Astrocyte of the spinal cord (primary cell): ENCODE results near the gene TPP1.
A peak's percentile ranks its signal among the peaks of the same experiment; 100 is the strongest.

Experiments
- DNase-seq: peaks from one replicate; pipeline ENCODE4 v3.0.0; 2011; ENCODE audit warnings: low read depth, low spot score
- H3K4me3 ChIP-seq: 2 replicates; pipeline ENCODE4 v1.5.1; 2011; ENCODE audit warnings: low read depth, mild to moderate bottlenecking, low read length, moderate library complexity
- CTCF ChIP-seq: IDR thresholded peaks from 2 replicates; pipeline ENCODE4 v1.5.1; 2012; ENCODE audit warnings: low read depth, mild to moderate bottlenecking, low read length, inconsistent platforms
- in situ Hi-C: cut with HindIII; loops from 2 replicates; pipeline ENCODE4 v1.10.0; 2017; ENCODE audit warnings: low sequenced_read_pairs

The TPP1 gene

GRCh38 chr11:6607190-6607795, 11.9 kb downstream of the TPP1 start:
- in situ Hi-C loops, result no loop called here
- no peak overlapping the region for H3K4me3 ChIP-seq
- no peak for TF ChIP-seq CTCF
- DNase-seq, result no peak

GRCh38 chr11:6606471-6607189, 12.6 kb downstream of the TPP1 start:
- DNase-seq, result peak; percentile 92
- in situ Hi-C loops, result no loop called here
- H3K4me3 ChIP-seq, result no peak overlapping the region
- no peak for TF ChIP-seq CTCF

- TF ChIP-seq CTCF, result no peak
- in situ Hi-C loops, result no loop called here
- no peak for DNase-seq
- peak overlapping the region; percentile 62 for H3K4me3 ChIP-seq
These were observed 14.4 kb downstream of the TPP1 start for GRCh38 chr11:6604790-6605189.

GRCh38 chr11:6604081-6604626, 15.1 kb downstream of the TPP1 start:
- peak overlapping the region; percentile 62 for H3K4me3 ChIP-seq
- in situ Hi-C loops, result no loop called here
- peak; percentile 30 for TF ChIP-seq CTCF
- DNase-seq, result peak; percentile 71

- in situ Hi-C loops, result no loop called here
- peak; percentile 92 for DNase-seq
- TF ChIP-seq CTCF, result no peak
These were observed 15.7 kb downstream of the TPP1 start, which contains the start of the genes ILK and RRP8 for GRCh38 chr11:6603287-6604080. TSS of gene ILK (plus strand) at chr11:6603774. CDS start at chr11:6604272, 498 bp downstream. TSS of gene RRP8 (minus strand) at chr11:6603616. CDS start at chr11:6603502, 114 bp downstream.

More at GRCh38 chr11:6603287-6604080, 15.7 kb downstream of the TPP1 start, which contains the start of the genes ILK and RRP8:
- peak within 1 kb of the TSS; percentile 62 for H3K4me3 ChIP-seq
